Measurements from ENCODE around the gene DGKZ.

Gene DGKZ

GRCh38 chr11:46307785-46308341, 39.4 kb upstream of the DGKZ start:
- Histone ChIP-seq H3K9ac (ENCODE audit: low read length) (no peak overlapping the region), H3K27ac (ENCODE audit: low read depth, low read length) (no peak overlapping the region), H3K36me3 (ENCODE audit: low read length) (no peaks in the 10 kb centered on the region), H3K27me3 (ENCODE audit: low read length) (no peaks in the 10 kb centered on the region), H3K9me3 (ENCODE audit: insufficient read depth, low read length) (no peaks in the 10 kb centered on the region), H3K4me2 (ENCODE audit: low read depth, low read length, poor library complexity, severe bottlenecking) (no peak overlapping the region), H3F3A (ENCODE audit: insufficient read depth) (no peaks in the 10 kb centered on the region), H2AFZ (ENCODE audit: low read depth, low read length, severe bottlenecking) (no peak overlapping the region), H3K79me2 (ENCODE audit: insufficient read depth, low read length) (no peaks in the 10 kb centered on the region), H3K9me2 (replicated peaks; ENCODE audit: insufficient read depth, low read length) (no peaks in the 10 kb centered on the region), H3K4me3 (ENCODE audit: insufficient read depth, low read length, poor library complexity, severe bottlenecking) (no peak overlapping the region), H4K20me1 (ENCODE audit: low read depth, low read length) (no peaks in the 10 kb centered on the region)
- TF ChIP-seq CTCF (IDR thresholded peaks at IDR 0.05; ENCODE audit: insufficient read depth, low read length, poor library complexity, severe bottlenecking) (no peak), EZH2phosphoT487 (conservative IDR thresholded peaks at IDR 0.05; ENCODE audit: low read length) (no peak)

- H3K9ac ChIP-seq (ENCODE audit: low read length), result no peak overlapping the region
Measured at GRCh38 chr11:46308631-46309419, 38.4 kb upstream of the DGKZ start.

GRCh38 chr11:46309814-46310259, 37.4 kb upstream of the DGKZ start:
- H3K79me2 ChIP-seq (ENCODE audit: insufficient read depth, low read length), result no peaks in the 10 kb centered on the region
- no peaks in the 10 kb centered on the region for H3K9me2 ChIP-seq (replicated peaks; ENCODE audit: insufficient read depth, low read length)
- H3K4me3 ChIP-seq (ENCODE audit: insufficient read depth, low read length, poor library complexity, severe bottlenecking), result no peak overlapping the region
- no peaks in the 10 kb centered on the region for H3K27me3 ChIP-seq (ENCODE audit: low read length)
- no peak overlapping the region for H3K27ac ChIP-seq (ENCODE audit: low read depth, low read length)
- no peaks in the 10 kb centered on the region for H4K20me1 ChIP-seq (ENCODE audit: low read depth, low read length)
- TF ChIP-seq CTCF (IDR thresholded peaks at IDR 0.05; ENCODE audit: insufficient read depth, low read length, poor library complexity, severe bottlenecking), result no peak
- no peak for TF ChIP-seq EZH2phosphoT487 (conservative IDR thresholded peaks at IDR 0.05; ENCODE audit: low read length)
- H3K9me3 ChIP-seq (ENCODE audit: insufficient read depth, low read length), result no peaks in the 10 kb centered on the region
- H3K9ac ChIP-seq (ENCODE audit: low read length), result no peak overlapping the region
- no peak overlapping the region for H3K4me2 ChIP-seq (ENCODE audit: low read depth, low read length, poor library complexity, severe bottlenecking)
- H3F3A ChIP-seq (ENCODE audit: insufficient read depth), result no peaks in the 10 kb centered on the region
- no peak overlapping the region for H2AFZ ChIP-seq (ENCODE audit: low read depth, low read length, severe bottlenecking)
- H3K36me3 ChIP-seq (ENCODE audit: low read length), result no peaks in the 10 kb centered on the region

More at GRCh38 chr11:46308631-46309419, 38.4 kb upstream of the DGKZ start:
- Histone ChIP-seq H3K27me3 (ENCODE audit: low read length) (no peaks in the 10 kb centered on the region), H3F3A (ENCODE audit: insufficient read depth) (no peaks in the 10 kb centered on the region), H3K4me3 (ENCODE audit: insufficient read depth, low read length, poor library complexity, severe bottlenecking) (no peak overlapping the region), H3K4me2 (ENCODE audit: low read depth, low read length, poor library complexity, severe bottlenecking) (no peak overlapping the region), H3K27ac (ENCODE audit: low read depth, low read length) (no peak overlapping the region), H3K36me3 (ENCODE audit: low read length) (no peaks in the 10 kb centered on the region), H3K79me2 (ENCODE audit: insufficient read depth, low read length) (no peaks in the 10 kb centered on the region), H3K9me2 (replicated peaks; ENCODE audit: insufficient read depth, low read length) (no peaks in the 10 kb centered on the region), H3K9me3 (ENCODE audit: insufficient read depth, low read length) (no peaks in the 10 kb centered on the region), H4K20me1 (ENCODE audit: low read depth, low read length) (no peaks in the 10 kb centered on the region), H2AFZ (ENCODE audit: low read depth, low read length, severe bottlenecking) (no peak overlapping the region)
- peak; percentile 91 for TF ChIP-seq CTCF (IDR thresholded peaks at IDR 0.05; ENCODE audit: insufficient read depth, low read length, poor library complexity, severe bottlenecking)
- no peak for TF ChIP-seq EZH2phosphoT487 (conservative IDR thresholded peaks at IDR 0.05; ENCODE audit: low read length)
